Measurements from ENCODE around the gene ANKMY1. TPM values are rescaled to one million over a fixed set of nuclear protein-coding genes. Genes with fewer than 3 reads are reported as not detected.

ANKMY1 gene
- total RNA-seq, 1 donor, result 11.2 TPM

DNA sequence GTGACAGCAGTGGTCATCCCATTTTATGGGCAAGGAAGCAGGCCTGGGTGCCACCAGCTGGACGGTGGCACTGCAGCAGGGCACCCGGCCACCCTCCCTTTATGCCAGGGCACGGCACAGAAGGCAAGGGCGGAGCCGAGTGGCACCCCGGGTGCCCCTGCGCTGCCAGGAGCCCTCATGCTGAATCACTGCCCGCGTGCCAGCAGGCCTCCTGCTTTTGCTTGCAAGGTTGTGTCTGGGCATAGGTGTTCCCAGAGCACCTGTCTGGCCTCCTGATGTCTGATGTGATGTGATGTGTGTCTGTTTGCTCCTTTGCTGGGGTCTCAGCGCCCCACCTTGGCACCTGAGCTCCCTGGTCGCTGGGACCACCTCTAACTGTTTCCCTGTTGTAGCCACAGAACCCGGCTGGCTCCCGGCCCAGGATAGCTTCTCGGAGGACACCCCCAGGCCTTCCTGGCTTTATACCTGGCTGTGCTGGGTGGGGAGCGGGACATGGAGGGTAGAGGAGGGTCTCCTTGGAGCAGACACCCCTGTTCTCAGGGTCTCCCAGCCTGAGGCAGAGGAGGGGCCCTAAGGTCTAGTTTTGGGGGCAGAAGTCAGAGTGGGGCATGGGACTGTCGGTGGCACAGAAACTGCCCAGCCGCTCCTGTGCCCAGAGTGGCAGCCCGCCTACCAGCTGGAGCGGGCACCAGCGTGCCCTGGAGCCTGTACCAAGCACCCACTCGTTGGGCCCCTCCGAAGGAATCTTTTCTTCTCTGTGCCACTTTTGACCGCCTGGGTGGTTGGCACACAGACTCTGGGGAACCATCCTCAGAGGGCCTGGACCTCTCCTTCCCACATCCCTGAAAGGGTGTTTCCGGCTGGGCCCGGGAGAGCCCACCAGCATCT is 118.7 kb downstream of the ANKMY1 start:
- TF ChIP-seq, protein P1, sequence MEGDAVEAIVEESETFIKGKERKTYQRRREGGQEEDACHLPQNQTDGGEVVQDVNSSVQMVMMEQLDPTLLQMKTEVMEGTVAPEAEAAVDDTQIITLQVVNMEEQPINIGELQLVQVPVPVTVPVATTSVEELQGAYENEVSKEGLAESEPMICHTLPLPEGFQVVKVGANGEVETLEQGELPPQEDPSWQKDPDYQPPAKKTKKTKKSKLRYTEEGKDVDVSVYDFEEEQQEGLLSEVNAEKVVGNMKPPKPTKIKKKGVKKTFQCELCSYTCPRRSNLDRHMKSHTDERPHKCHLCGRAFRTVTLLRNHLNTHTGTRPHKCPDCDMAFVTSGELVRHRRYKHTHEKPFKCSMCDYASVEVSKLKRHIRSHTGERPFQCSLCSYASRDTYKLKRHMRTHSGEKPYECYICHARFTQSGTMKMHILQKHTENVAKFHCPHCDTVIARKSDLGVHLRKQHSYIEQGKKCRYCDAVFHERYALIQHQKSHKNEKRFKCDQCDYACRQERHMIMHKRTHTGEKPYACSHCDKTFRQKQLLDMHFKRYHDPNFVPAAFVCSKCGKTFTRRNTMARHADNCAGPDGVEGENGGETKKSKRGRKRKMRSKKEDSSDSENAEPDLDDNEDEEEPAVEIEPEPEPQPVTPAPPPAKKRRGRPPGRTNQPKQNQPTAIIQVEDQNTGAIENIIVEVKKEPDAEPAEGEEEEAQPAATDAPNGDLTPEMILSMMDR (IDR thresholded peaks at IDR 0.05; ENCODE audit: extremely low read depth, low read depth, low read length), result no peak
- H3K27me3 ChIP-seq (ENCODE audit: insufficient read depth, low read length), result no peaks in the 10 kb centered on the region
- H3K9me3 ChIP-seq (ENCODE audit: low read depth, low read length), result no peaks in the 10 kb centered on the region
- H3K4me2 ChIP-seq (ENCODE audit: insufficient read depth, low read length), result no peak overlapping the region
- no peak overlapping the region for H3K27ac ChIP-seq (ENCODE audit: low read depth, low read length)
- peaks cover 46% of the 10 kb centered on the region for H4K20me1 ChIP-seq (ENCODE audit: insufficient read depth, low read length)
- no peak overlapping the region for H3K4me3 ChIP-seq (ENCODE audit: insufficient read depth, low read length)
- H3K79me2 ChIP-seq (ENCODE audit: insufficient read depth, low read length), result peaks cover 58% of the 10 kb centered on the region
- no peaks in the 10 kb centered on the region for H3K36me3 ChIP-seq (ENCODE audit: insufficient read depth, low read length)
- peaks cover 21% of the 10 kb centered on the region for H3K4me1 ChIP-seq (ENCODE audit: insufficient read depth, low read length)
- DNase-seq (ENCODE audit: insufficient read length, low spot score, missing footprints), result peak; percentile 93
- H2AFZ ChIP-seq (ENCODE audit: low read length), result no peak overlapping the region

DNA sequence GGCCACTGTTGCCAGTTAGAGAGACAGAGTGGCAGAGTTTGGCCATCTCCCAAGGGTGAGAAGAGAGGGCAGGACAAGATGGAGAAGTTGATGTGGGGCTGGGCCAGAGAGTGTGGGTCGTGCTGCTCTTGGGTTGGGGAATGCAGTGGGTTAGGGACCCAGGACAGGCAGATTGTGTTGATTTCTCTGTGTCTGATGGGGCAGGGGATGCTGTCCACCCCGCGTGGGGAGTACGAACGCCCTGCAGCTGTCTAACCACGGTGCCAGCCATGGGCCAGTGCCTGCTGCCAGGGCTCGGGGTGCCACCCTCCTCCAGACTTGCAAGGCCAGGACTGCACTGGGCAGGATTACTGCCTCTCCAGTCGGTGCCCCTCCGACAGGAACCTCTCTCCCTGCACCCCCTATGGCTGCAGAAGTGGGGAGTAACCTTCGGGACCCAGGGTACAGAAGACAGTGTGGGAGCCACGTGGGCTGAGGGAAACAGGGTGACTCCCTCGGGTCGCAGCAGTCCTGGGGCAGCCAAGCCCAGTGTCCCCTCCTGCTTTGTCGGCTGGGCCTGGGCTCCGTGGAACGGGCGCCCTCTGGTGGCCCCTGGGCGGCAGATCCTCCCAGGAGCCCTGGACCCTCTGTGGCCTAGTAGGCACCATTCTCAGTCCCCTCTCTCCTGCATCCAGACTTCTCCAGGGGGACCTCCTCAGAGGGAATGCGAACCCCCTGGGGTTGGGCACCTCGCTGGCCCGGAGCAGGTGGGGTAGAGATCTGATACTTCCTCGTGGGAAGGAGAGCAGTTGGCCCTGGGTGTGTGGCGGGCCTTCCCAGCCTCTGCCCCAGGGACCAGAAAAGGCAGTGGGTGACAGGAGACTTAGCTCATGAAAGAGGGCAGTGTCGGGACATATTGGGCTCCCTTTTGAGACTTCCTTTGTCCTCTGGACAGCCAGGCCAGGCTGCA is 119.7 kb downstream of the ANKMY1 start:
- Histone ChIP-seq H3K36me3 (ENCODE audit: insufficient read depth, low read length) (no peaks in the 10 kb centered on the region), H3K27me3 (ENCODE audit: insufficient read depth, low read length) (no peaks in the 10 kb centered on the region), H4K20me1 (ENCODE audit: insufficient read depth, low read length) (peaks cover 41% of the 10 kb centered on the region), H3K4me3 (ENCODE audit: insufficient read depth, low read length) (peak overlapping the region; percentile 20), H3K4me2 (ENCODE audit: insufficient read depth, low read length) (peak overlapping the region; percentile 85), H2AFZ (ENCODE audit: low read length) (no peak overlapping the region), H3K4me1 (ENCODE audit: insufficient read depth, low read length) (peaks cover 26% of the 10 kb centered on the region), H3K27ac (ENCODE audit: low read depth, low read length) (no peak overlapping the region), H3K79me2 (ENCODE audit: insufficient read depth, low read length) (peaks cover 52% of the 10 kb centered on the region), H3K9me3 (ENCODE audit: low read depth, low read length) (no peaks in the 10 kb centered on the region)
- DNase-seq (ENCODE audit: insufficient read length, low spot score, missing footprints), result peak; percentile 100
- TF ChIP-seq, protein P1 (IDR thresholded peaks at IDR 0.05; ENCODE audit: extremely low read depth, low read depth, low read length), result peak; percentile 89

- TF ChIP-seq, protein P1 (IDR thresholded peaks at IDR 0.05; ENCODE audit: extremely low read depth, low read depth, low read length), result no peak
Measured at GRCh38 chr2:240437551-240437860, 120.3 kb downstream of the ANKMY1 start.

More at GRCh38 chr2:240437551-240437860, 120.3 kb downstream of the ANKMY1 start:
- Histone ChIP-seq H3K27me3 (ENCODE audit: insufficient read depth, low read length) (no peaks in the 10 kb centered on the region), H2AFZ (ENCODE audit: low read length) (no peak overlapping the region), H3K9me3 (ENCODE audit: low read depth, low read length) (no peaks in the 10 kb centered on the region), H3K79me2 (ENCODE audit: insufficient read depth, low read length) (peaks cover 48% of the 10 kb centered on the region), H3K4me3 (ENCODE audit: insufficient read depth, low read length) (no peak overlapping the region), H4K20me1 (ENCODE audit: insufficient read depth, low read length) (peaks cover 37% of the 10 kb centered on the region), H3K4me1 (ENCODE audit: insufficient read depth, low read length) (peaks cover 26% of the 10 kb centered on the region), H3K4me2 (ENCODE audit: insufficient read depth, low read length) (peak overlapping the region; percentile 85), H3K27ac (ENCODE audit: low read depth, low read length) (no peak overlapping the region), H3K36me3 (ENCODE audit: insufficient read depth, low read length) (no peaks in the 10 kb centered on the region)
- DNase-seq (ENCODE audit: insufficient read length, low spot score, missing footprints), result peak; percentile 90
